GM12892 (cell line): ENCODE results near the gene GRIN2D.
A peak's percentile ranks its signal among the peaks of the same experiment; 100 is the strongest.
"Not testable (repeated sequence)": the region's sequence is repeated elsewhere in the genome, so short reads cannot be mapped to it uniquely, and the experiment has no call there.

Experiments used
- DNase-seq: peaks from one replicate; pipeline ENCODE4 v3.0.0; 2011; ENCODE audit not compliant: insufficient read length
- FAIRE-seq: peaks from 2 replicates; lab custom pipeline; 2011; peaks lifted over from hg19 to GRCh38; lab: Jason Lieb, UNC
- POLR2A ChIP-seq: IDR thresholded peaks from 2 replicates; pipeline ENCODE4 v1.6.1; 2011; ENCODE audit warnings: low read depth, low read length, control low read depth
- POLR2AphosphoS5 ChIP-seq: IDR thresholded peaks from 2 replicates; pipeline ENCODE4 v1.6.1; 2011; ENCODE audit warnings: low read depth, low read length, control low read depth
- TAF1 ChIP-seq: IDR thresholded peaks from 2 replicates; pipeline ENCODE4 v1.6.1; 2011; ENCODE audit warnings: low read depth, mild to moderate bottlenecking, control low read depth, low read length, borderline replicate concordance

GRIN2D gene

GRCh38 chr19:48373567-48373966 lies 19.9 kb upstream of the GRIN2D start:
- TF ChIP-seq POLR2AphosphoS5, result no peak
- no peak for TF ChIP-seq POLR2A
- no peak for TF ChIP-seq TAF1
- no peak for FAIRE-seq

DNA sequence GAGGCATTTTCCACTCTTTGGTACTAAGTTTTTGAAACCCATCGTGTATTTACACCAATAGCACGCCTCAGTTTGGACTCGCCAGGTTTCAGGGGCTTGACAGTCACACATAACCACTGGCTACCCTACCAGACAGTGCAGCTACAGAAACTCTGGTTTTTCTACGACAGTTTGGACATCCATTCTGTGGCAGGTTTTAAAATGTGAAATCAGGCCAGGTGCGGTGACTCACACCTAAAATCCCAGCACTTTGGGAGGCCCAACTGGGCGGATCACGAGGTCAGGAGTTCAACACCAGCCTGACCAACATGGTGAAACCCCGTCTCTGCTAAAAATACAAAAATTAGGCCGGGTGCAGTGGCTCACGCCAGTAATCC lies 15.3 kb upstream of the GRIN2D start:
- TF ChIP-seq POLR2AphosphoS5 (no peak), TAF1 (no peak), POLR2A (no peak)
- FAIRE-seq (no peak), DNase-seq (no peak)

More at GRCh38 chr19:48373567-48373966, 19.9 kb upstream of the GRIN2D start:
- DNase-seq, result no peak

DNA sequence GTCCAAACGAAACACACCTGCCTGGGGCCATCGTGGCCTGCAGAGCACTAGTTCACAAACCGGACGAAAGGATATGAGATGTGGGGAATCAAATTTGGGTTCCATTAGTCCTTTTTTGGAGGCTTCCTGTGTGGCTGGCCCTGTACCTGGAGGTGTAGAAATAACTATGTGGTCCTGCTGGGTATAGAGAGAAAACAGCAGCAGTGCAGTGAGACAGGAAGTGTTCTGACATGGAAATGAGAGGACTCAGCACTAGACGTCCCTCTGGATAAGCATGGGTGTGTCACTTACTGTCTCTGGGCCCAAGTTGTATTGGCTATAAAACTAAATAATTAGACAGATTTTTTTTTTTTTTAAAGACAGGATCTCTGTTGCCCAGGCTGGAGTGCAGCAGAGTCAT lies 14.4 kb upstream of the GRIN2D start:
- DNase-seq (no peak), FAIRE-seq (no peak)
- no peak for TF ChIP-seq POLR2AphosphoS5
- no peak for TF ChIP-seq TAF1
- no peak for TF ChIP-seq POLR2A

GRCh38 chr19:48381178-48381950 lies 12.1 kb upstream of the GRIN2D start:
- no peak for DNase-seq

GRCh38 chr19:48382286-48382685 lies 11.2 kb upstream of the GRIN2D start:
- DNase-seq (no peak), FAIRE-seq (no peak)
- TF ChIP-seq TAF1 (no peak), POLR2AphosphoS5 (no peak), POLR2A (no peak)

More at GRCh38 chr19:48381178-48381950, 12.1 kb upstream of the GRIN2D start:
- no peak for FAIRE-seq
- TF ChIP-seq TAF1 (no peak), POLR2AphosphoS5 (no peak), POLR2A (no peak)

GRCh38 chr19:48385461-48386087 lies 7.9 kb upstream of the GRIN2D start:
- DNase-seq (no peak), FAIRE-seq (no peak)
- TF ChIP-seq POLR2A, result no peak
- no peak for TF ChIP-seq TAF1
- TF ChIP-seq POLR2AphosphoS5, result no peak

DNA sequence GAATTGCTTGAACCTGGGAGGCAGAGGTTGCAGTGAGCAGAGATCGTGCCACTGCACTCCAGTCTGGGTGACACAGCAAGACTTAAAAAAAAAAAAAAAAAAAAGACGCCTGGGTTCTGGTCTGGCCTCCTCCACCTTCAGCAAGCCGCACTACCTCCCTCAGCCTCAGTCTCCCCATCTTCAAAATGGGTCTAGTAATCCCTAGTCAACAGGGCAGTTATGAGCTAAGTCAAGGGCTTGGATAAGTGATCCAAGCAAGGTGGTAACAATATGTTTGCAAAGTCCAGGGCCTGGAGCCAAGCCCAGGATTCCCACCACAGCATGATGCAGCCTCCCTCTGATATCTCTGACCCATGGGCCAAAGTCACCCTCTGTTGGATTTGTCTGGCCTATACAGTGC lies 6.5 kb upstream of the GRIN2D start:
- DNase-seq, result no peak
- TF ChIP-seq POLR2AphosphoS5 (no peak), TAF1 (no peak), POLR2A (no peak)
- FAIRE-seq, result no peak

GRCh38 chr19:48390188-48391099 lies 3.0 kb upstream of the GRIN2D start:
- FAIRE-seq (peak; percentile 83), DNase-seq (peak; percentile 73)
- TF ChIP-seq TAF1, result no peak
- no peak; the same call in 1 of the 2 replicates for TF ChIP-seq POLR2A
- no peak for TF ChIP-seq POLR2AphosphoS5

- TF ChIP-seq POLR2A, result peak; percentile 22; the same call in 1 of the 2 replicates
- no peak for TF ChIP-seq POLR2AphosphoS5
- TF ChIP-seq TAF1, result no peak
- FAIRE-seq, result peak; percentile 85
- DNase-seq, result peak; percentile 84
Measured at GRCh38 chr19:48391100-48392005, 2.1 kb upstream of the GRIN2D start, which contains the start of gene KDELR1. TSS of gene KDELR1 (minus strand) at chr19:48391551. CDS start at chr19:48391358, 193 bp downstream.

DNA sequence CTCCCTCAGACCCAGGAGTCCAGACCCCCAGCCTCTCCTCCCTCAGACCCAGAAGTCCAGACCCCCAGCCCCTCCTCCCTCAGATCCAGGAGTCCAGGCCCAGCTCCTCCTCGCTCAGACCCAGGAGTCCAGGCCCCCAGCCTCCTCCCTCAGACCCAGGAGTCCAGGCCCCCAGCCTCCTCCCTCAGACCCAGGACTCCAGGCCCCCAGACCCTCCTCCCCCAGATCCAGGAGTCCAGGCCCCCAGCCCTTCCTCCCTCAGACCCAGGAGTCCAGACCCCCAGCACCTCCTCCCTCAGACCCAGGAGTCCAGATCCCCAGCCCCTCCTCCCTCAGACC lies 1.5 kb upstream of the GRIN2D start:
- not testable (repeated sequence) for FAIRE-seq, DNase-seq

DNA sequence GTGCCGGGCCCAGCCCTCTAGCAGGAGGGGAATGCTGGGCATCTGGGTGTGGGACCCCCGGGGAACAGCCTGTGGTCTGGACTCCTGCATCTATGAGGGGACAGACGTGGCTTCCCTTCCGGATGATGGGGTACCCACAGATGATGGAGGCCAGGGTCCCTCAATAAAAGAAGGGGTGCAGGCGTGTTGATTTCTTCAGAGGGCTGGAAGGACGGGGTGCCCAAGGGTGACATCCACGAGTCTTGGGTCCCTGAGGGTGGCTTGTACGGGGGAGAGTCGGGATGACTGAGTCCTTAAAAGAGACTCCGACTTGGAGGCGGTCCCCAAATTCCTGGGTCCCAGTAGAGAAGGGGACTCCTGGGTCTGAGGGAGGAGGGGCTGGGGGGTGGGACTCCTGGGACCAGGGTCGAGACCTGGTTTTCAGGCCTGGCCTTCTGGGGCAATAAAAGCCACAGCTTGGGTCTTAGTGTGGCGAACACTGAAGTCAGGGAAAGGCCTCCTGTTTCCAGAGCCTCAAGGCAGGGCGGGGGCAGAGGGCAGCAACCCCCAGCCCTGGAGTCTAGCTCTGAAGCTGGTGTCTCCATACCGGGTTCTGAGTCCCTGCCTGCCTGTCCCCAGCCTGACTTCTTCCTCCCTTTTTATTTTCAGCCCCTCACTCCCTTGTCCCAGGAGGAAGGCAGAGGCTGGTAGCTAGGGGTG lies 459 bp upstream of the GRIN2D start:
- FAIRE-seq, result no peak
- TF ChIP-seq POLR2AphosphoS5 (no peak), TAF1 (no peak), POLR2A (no peak)
- DNase-seq, result no peak
